ENCODE results near the gene ZNF804A. TPM values are rescaled to one million over a fixed set of nuclear protein-coding genes. Genes with fewer than 3 reads are reported as not detected.

Gene ZNF804A
- total RNA-seq, 1 donor from 2014 or later: not detected

GRCh38 chr2:184936761-184937160, 338.4 kb downstream of the ZNF804A start:
- DNase-seq (ENCODE audit: low spot score): no peak

GRCh38 chr2:184938221-184938985, 340.1 kb downstream of the ZNF804A start:
- no peak for DNase-seq (ENCODE audit: low spot score)

GRCh38 chr2:184945326-184945725, 347.0 kb downstream of the ZNF804A start:
- no peak for DNase-seq (ENCODE audit: low spot score)

GRCh38 chr2:184945824-184946223, 347.5 kb downstream of the ZNF804A start:
- no peak for DNase-seq (ENCODE audit: low spot score)

GRCh38 chr2:184956856-184957255, 358.5 kb downstream of the ZNF804A start:
- DNase-seq (ENCODE audit: low spot score): no peak

GRCh38 chr2:184971546-184972068, 373.3 kb downstream of the ZNF804A start:
- no peak for DNase-seq (ENCODE audit: low spot score)

All from mesenteric fat pad (tissue), 1 donor.